ENCODE data around the gene MDH2. TPM values are rescaled to one million over a fixed set of nuclear protein-coding genes. Genes with fewer than 3 reads are reported as not detected.
"Not testable (repeated sequence)": the region's sequence is repeated elsewhere in the genome, so short reads cannot be mapped to it uniquely, and the experiment has no call there.

MDH2 gene
- polyA plus RNA-seq, 4 donors = 143 to 172 (median 163) TPM

- Histone ChIP-seq H3K4me1 (ENCODE audit: control insufficient read depth in 3 of 3, insufficient read depth in 2 of 3, low read depth in 1 of 3, low read length in 2 of 3) (peaks cover 0 to 3% (median 0%) of the 10 kb centered on the region in 3 donors), H3K4me3 (ENCODE audit: low read depth in 1 of 3, low read length in 3 of 3) (no peak overlapping the region), H3K27me3 (ENCODE audit: control insufficient read depth in 3 of 3, insufficient read depth in 3 of 3, low read length in 3 of 3) (no peaks in the 10 kb centered on the region), H3K27ac (ENCODE audit: low read depth in 1 of 3, low read length in 2 of 3) (no peak overlapping the region), H3K9me3 (ENCODE audit: control insufficient read depth in 2 of 2, insufficient read depth in 1 of 2, low read depth in 1 of 2, low read length in 1 of 2) (no peaks in the 10 kb centered on the region), H3K36me3 (ENCODE audit: control insufficient read depth in 3 of 3, insufficient read depth in 2 of 3, low read depth in 1 of 3, low read length in 3 of 3) (peaks cover 0 to 57% (median 0%) of the 10 kb centered on the region in 3 donors)
- FAIRE-seq (no peak), DNase-seq (no peak)
- 69 to 77% (median 72%) methylated on average over 8 of the region's 8 CpGs for WGBS, 3 donors
Observed at GRCh38 chr7:76008156-76008687, 39.7 kb upstream of the MDH2 start.

- FAIRE-seq (no peak), DNase-seq (no peak)
- H3K9me3 ChIP-seq (ENCODE audit: control insufficient read depth in 2 of 2, insufficient read depth in 1 of 2, low read depth in 1 of 2, low read length in 1 of 2) = no peaks in the 10 kb centered on the region
- 88 to 92% (median 89%) methylated on average over 11 of the region's 11 CpGs for WGBS, 3 donors
- no peaks in the 10 kb centered on the region for H3K27me3 ChIP-seq (ENCODE audit: control insufficient read depth in 3 of 3, insufficient read depth in 3 of 3, low read length in 3 of 3)
- H3K36me3 ChIP-seq (ENCODE audit: control insufficient read depth in 3 of 3, insufficient read depth in 2 of 3, low read depth in 1 of 3, low read length in 3 of 3) = peaks cover 0 to 57% (median 0%) of the 10 kb centered on the region in 3 donors
- peaks cover 0 to 3% (median 0%) of the 10 kb centered on the region in 3 donors for H3K4me1 ChIP-seq (ENCODE audit: control insufficient read depth in 3 of 3, insufficient read depth in 2 of 3, low read depth in 1 of 3, low read length in 2 of 3)
- peak overlapping the region in 1 of 3 donors; percentile 52 for H3K27ac ChIP-seq (ENCODE audit: low read depth in 1 of 3, low read length in 2 of 3)
- H3K4me3 ChIP-seq (ENCODE audit: low read depth in 1 of 3, low read length in 3 of 3) = no peak overlapping the region
Observed at GRCh38 chr7:76009672-76010600, 38.0 kb upstream of the MDH2 start.

- 54 to 90% (median 83%) methylated on average over 8 of the region's 8 CpGs for WGBS, 3 donors
- DNase-seq = no peak
- no peaks in the 10 kb centered on the region for H3K9me3 ChIP-seq (ENCODE audit: control insufficient read depth in 2 of 2, insufficient read depth in 1 of 2, low read depth in 1 of 2, low read length in 1 of 2)
- FAIRE-seq = no peak
- no peaks in the 10 kb centered on the region for H3K27me3 ChIP-seq (ENCODE audit: control insufficient read depth in 3 of 3, insufficient read depth in 3 of 3, low read length in 3 of 3)
- peaks cover 0 to 3% (median 0%) of the 10 kb centered on the region in 3 donors for H3K4me1 ChIP-seq (ENCODE audit: control insufficient read depth in 3 of 3, insufficient read depth in 2 of 3, low read depth in 1 of 3, low read length in 2 of 3)
- peaks cover 0 to 50% (median 0%) of the 10 kb centered on the region in 3 donors for H3K36me3 ChIP-seq (ENCODE audit: control insufficient read depth in 3 of 3, insufficient read depth in 2 of 3, low read depth in 1 of 3, low read length in 3 of 3)
- H3K4me3 ChIP-seq (ENCODE audit: low read depth in 1 of 3, low read length in 3 of 3) = no peak overlapping the region
- peak overlapping the region in 1 of 3 donors; percentile 23 for H3K27ac ChIP-seq (ENCODE audit: low read depth in 1 of 3, low read length in 2 of 3)
Observed at GRCh38 chr7:76011442-76011861, 36.5 kb upstream of the MDH2 start.

GRCh38 chr7:76016191-76016947 lies 31.5 kb upstream of the MDH2 start:
- 93 to 98% (median 95%) methylated on average over 13 of the region's 13 CpGs for WGBS, 3 donors
- H3K4me3 ChIP-seq (ENCODE audit: low read depth in 1 of 3, low read length in 3 of 3) = no peak overlapping the region
- no peak overlapping the region for H3K27ac ChIP-seq (ENCODE audit: low read depth in 1 of 3, low read length in 2 of 3)
- no peaks in the 10 kb centered on the region for H3K9me3 ChIP-seq (ENCODE audit: control insufficient read depth in 2 of 2, insufficient read depth in 1 of 2, low read depth in 1 of 2, low read length in 1 of 2)
- H3K36me3 ChIP-seq (ENCODE audit: control insufficient read depth in 3 of 3, insufficient read depth in 2 of 3, low read depth in 1 of 3, low read length in 3 of 3) = peaks cover under 1 to 61% (median 2%) of the 10 kb centered on the region in 3 donors
- DNase-seq (no peak), FAIRE-seq (no peak)
- no peaks in the 10 kb centered on the region for H3K27me3 ChIP-seq (ENCODE audit: control insufficient read depth in 3 of 3, insufficient read depth in 3 of 3, low read length in 3 of 3)
- H3K4me1 ChIP-seq (ENCODE audit: control insufficient read depth in 3 of 3, insufficient read depth in 2 of 3, low read depth in 1 of 3, low read length in 2 of 3) = peaks cover 0 to 2% (median 0%) of the 10 kb centered on the region in 3 donors

- not testable (repeated sequence) for DNase-seq; H3K27ac ChIP-seq (ENCODE audit: low read depth in 1 of 3, low read length in 2 of 3); H3K4me3 ChIP-seq (ENCODE audit: low read depth in 1 of 3, low read length in 3 of 3); FAIRE-seq; H3K27me3 ChIP-seq (ENCODE audit: control insufficient read depth in 3 of 3, insufficient read depth in 3 of 3, low read length in 3 of 3); H3K9me3 ChIP-seq (ENCODE audit: control insufficient read depth in 2 of 2, insufficient read depth in 1 of 2, low read depth in 1 of 2, low read length in 1 of 2); H3K4me1 ChIP-seq (ENCODE audit: control insufficient read depth in 3 of 3, insufficient read depth in 2 of 3, low read depth in 1 of 3, low read length in 2 of 3)
- H3K36me3 ChIP-seq (ENCODE audit: control insufficient read depth in 3 of 3, insufficient read depth in 2 of 3, low read depth in 1 of 3, low read length in 3 of 3) = peaks cover 3 to 63% (median 7%) of the 10 kb centered on the region in 3 donors
- 96 to 99% (median 98%) methylated on average over 4 of the region's 4 CpGs for WGBS, 3 donors
Observed at GRCh38 chr7:76018520-76018919, 29.4 kb upstream of the MDH2 start.

- no peaks in the 10 kb centered on the region for H3K27me3 ChIP-seq (ENCODE audit: control insufficient read depth in 3 of 3, insufficient read depth in 3 of 3, low read length in 3 of 3)
- no peak overlapping the region for H3K27ac ChIP-seq (ENCODE audit: low read depth in 1 of 3, low read length in 2 of 3)
- WGBS, 3 donors = 41 to 47% (median 44%) methylated on average over 6 of the region's 6 CpGs
- FAIRE-seq = no peak
- peaks cover 0 to 2% (median 0%) of the 10 kb centered on the region in 3 donors for H3K4me1 ChIP-seq (ENCODE audit: control insufficient read depth in 3 of 3, insufficient read depth in 2 of 3, low read depth in 1 of 3, low read length in 2 of 3)
- no peak overlapping the region for H3K4me3 ChIP-seq (ENCODE audit: low read depth in 1 of 3, low read length in 3 of 3)
- H3K36me3 ChIP-seq (ENCODE audit: control insufficient read depth in 3 of 3, insufficient read depth in 2 of 3, low read depth in 1 of 3, low read length in 3 of 3) = peaks cover 3 to 62% (median 7%) of the 10 kb centered on the region in 3 donors
- H3K9me3 ChIP-seq (ENCODE audit: control insufficient read depth in 2 of 2, insufficient read depth in 1 of 2, low read depth in 1 of 2, low read length in 1 of 2) = no peaks in the 10 kb centered on the region
- peak; percentile 83 for DNase-seq
Observed at GRCh38 chr7:76020031-76020714, 27.7 kb upstream of the MDH2 start.

- 92 to 98% (median 96%) methylated on average over 7 of the region's 7 CpGs for WGBS, 3 donors
- Histone ChIP-seq H3K27ac (ENCODE audit: low read depth in 1 of 3, low read length in 2 of 3) (no peak overlapping the region), H3K4me3 (ENCODE audit: low read depth in 1 of 3, low read length in 3 of 3) (no peak overlapping the region), H3K36me3 (ENCODE audit: control insufficient read depth in 3 of 3, insufficient read depth in 2 of 3, low read depth in 1 of 3, low read length in 3 of 3) (peaks cover 3 to 78% (median 7%) of the 10 kb centered on the region in 3 donors), H3K27me3 (ENCODE audit: control insufficient read depth in 3 of 3, insufficient read depth in 3 of 3, low read length in 3 of 3) (no peaks in the 10 kb centered on the region), H3K4me1 (ENCODE audit: control insufficient read depth in 3 of 3, insufficient read depth in 2 of 3, low read depth in 1 of 3, low read length in 2 of 3) (peaks cover 0 to 2% (median 0%) of the 10 kb centered on the region in 3 donors), H3K9me3 (ENCODE audit: control insufficient read depth in 2 of 2, insufficient read depth in 1 of 2, low read depth in 1 of 2, low read length in 1 of 2) (no peaks in the 10 kb centered on the region)
- no peak for DNase-seq
- FAIRE-seq = no peak
Observed at GRCh38 chr7:76022026-76022780, 25.7 kb upstream of the MDH2 start.
